Measurements from ENCODE around the gene LEAP2. TPM values are rescaled to one million over a fixed set of nuclear protein-coding genes. Genes with fewer than 3 reads are reported as not detected.
"Not testable (repeated sequence)": the region's sequence is repeated elsewhere in the genome, so short reads cannot be mapped to it uniquely, and the experiment has no call there.

LEAP2 gene
- polyA plus RNA-seq, 1 of the 3 experiments (the other 2 are of a cell fraction): 0.64 TPM

DNA sequence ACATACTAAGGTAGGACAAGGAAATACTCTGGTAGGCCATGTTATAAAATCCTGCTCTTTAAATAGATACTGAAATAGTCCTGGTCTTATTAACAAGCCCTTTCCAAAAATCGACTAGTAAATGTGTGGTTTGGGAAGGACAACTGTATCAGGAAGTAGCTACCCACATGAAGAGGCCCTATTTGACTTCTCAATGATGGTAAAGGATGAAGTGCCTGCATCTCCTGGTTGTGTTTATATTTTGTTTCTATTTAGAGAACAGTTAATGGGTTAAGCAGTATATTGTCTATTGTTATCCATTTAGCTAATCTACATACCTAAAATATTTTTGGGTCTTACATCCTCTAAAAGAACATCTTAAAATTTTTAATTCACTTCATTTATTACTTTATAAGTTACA is 19.7 kb upstream of the LEAP2 start:
- Histone ChIP-seq H3K36me3 (replicated peaks in 1 of 2; ENCODE audit: control insufficient read depth in 1 of 2, insufficient read depth in 2 of 2, low read length in 1 of 2) (no peaks in the 10 kb centered on the region), H3K4me1 (ENCODE audit: control insufficient read depth in 1 of 2, insufficient read depth in 2 of 2, low read depth in 1 of 2, low read length in 1 of 2) (no peaks in the 10 kb centered on the region), H3K9ac (no peak overlapping the region), H3K9me2 (no peaks in the 10 kb centered on the region), H3K79me2 (ENCODE audit: insufficient read depth) (no peaks in the 10 kb centered on the region), H4K20me1 (ENCODE audit: insufficient read depth) (no peaks in the 10 kb centered on the region), H3K27me3 (ENCODE audit: insufficient read depth) (no peaks in the 10 kb centered on the region), H3K27ac (ENCODE audit: low read depth in 2 of 2, low read length in 1 of 2) (peak overlapping the region in 1 of 2 experiments; percentile 25; a peak in 1 of 4 replicates), H3F3A (replicated peaks; ENCODE audit: insufficient read depth) (peaks cover 5% of the 10 kb centered on the region), H2AFZ (ENCODE audit: low read depth) (peak overlapping the region; percentile 61; the same call in 1 of the 2 replicates), H3K9me3 (no peaks in the 10 kb centered on the region), H3K4me3 (ENCODE audit: low read depth in 2 of 2, low read length in 1 of 2) (no peak overlapping the region), H3K4me2 (no peak overlapping the region)
- POLR2A ChIA-PET: interaction anchor here (1.6 kb wide), 1 partner anchor 12 kb away, joined by 7 read pairs; the partner anchor contains the start of genes GDF9 and UQCRQ
- no peak for TF ChIP-seq EZH2phosphoT487 (IDR thresholded peaks at IDR 0.05; ENCODE audit: borderline replicate concordance, low read depth)
- TF ChIP-seq ELF1 (IDR thresholded peaks at IDR 0.05): no peak
- no peak for TF ChIP-seq RFX5 (IDR thresholded peaks at IDR 0.05; ENCODE audit: low read length)
- DNase-seq: no peak
- 75% methylated on average over 1 of the region's 1 CpG for WGBS (ENCODE audit: low lambda C conversion rate)
- CTCF ChIA-PET: interaction anchor here (0.9 to 1.4 kb wide), 2 partner anchors 8 to 24 kb away, joined by 4 to 6 read pairs; partner anchors contain the start of gene SHROOM1

DNA sequence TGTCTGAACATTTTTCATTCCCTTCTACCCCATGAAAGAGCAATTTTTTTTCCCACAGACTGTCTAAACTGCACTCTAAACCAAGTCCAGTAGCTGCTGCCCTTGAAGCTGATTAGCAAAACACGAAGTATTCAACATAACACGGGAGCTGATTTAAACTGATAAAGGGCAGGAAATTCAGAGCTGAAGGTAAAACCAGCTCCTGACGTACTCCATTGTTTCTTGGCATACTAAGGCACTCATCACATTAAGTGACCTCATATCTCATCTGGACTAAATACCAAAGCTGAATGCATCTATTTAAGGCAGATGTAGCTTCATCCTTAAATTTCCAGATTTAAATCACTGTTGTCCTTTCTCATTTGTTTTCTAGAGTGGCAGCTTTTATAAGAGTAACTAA is 19.2 kb upstream of the LEAP2 start:
- peaks cover 5% of the 10 kb centered on the region for H3F3A ChIP-seq (replicated peaks; ENCODE audit: insufficient read depth)
- H4K20me1 ChIP-seq (ENCODE audit: insufficient read depth): no peaks in the 10 kb centered on the region
- no peaks in the 10 kb centered on the region for H3K9me3 ChIP-seq
- no peaks in the 10 kb centered on the region for H3K4me1 ChIP-seq (ENCODE audit: control insufficient read depth in 1 of 2, insufficient read depth in 2 of 2, low read depth in 1 of 2, low read length in 1 of 2)
- no peaks in the 10 kb centered on the region for H3K79me2 ChIP-seq (ENCODE audit: insufficient read depth)
- no peaks in the 10 kb centered on the region for H3K27me3 ChIP-seq (ENCODE audit: insufficient read depth)
- ChIA-PET POLR2A (interaction anchor here (1.6 kb wide), 1 partner anchor 12 kb away, joined by 7 read pairs; the partner anchor contains the start of genes GDF9 and UQCRQ), CTCF (interaction anchor here (0.9 to 1.4 kb wide), 2 partner anchors 9 to 24 kb away, joined by 4 to 6 read pairs; partner anchors contain the start of gene SHROOM1)
- peak overlapping the region; percentile 75 for H2AFZ ChIP-seq (ENCODE audit: low read depth)
- no peak overlapping the region for H3K9ac ChIP-seq
- TF ChIP-seq, protein P1, sequence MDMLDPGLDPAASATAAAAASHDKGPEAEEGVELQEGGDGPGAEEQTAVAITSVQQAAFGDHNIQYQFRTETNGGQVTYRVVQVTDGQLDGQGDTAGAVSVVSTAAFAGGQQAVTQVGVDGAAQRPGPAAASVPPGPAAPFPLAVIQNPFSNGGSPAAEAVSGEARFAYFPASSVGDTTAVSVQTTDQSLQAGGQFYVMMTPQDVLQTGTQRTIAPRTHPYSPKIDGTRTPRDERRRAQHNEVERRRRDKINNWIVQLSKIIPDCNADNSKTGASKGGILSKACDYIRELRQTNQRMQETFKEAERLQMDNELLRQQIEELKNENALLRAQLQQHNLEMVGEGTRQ (IDR thresholded peaks at IDR 0.05; ENCODE audit: borderline replicate concordance, low read depth, low read length): no peak
- peak; percentile 48; the same call in 1 of the 2 replicates for TF ChIP-seq TCF12 (IDR thresholded peaks at IDR 0.05)
- TF ChIP-seq, protein P2, sequence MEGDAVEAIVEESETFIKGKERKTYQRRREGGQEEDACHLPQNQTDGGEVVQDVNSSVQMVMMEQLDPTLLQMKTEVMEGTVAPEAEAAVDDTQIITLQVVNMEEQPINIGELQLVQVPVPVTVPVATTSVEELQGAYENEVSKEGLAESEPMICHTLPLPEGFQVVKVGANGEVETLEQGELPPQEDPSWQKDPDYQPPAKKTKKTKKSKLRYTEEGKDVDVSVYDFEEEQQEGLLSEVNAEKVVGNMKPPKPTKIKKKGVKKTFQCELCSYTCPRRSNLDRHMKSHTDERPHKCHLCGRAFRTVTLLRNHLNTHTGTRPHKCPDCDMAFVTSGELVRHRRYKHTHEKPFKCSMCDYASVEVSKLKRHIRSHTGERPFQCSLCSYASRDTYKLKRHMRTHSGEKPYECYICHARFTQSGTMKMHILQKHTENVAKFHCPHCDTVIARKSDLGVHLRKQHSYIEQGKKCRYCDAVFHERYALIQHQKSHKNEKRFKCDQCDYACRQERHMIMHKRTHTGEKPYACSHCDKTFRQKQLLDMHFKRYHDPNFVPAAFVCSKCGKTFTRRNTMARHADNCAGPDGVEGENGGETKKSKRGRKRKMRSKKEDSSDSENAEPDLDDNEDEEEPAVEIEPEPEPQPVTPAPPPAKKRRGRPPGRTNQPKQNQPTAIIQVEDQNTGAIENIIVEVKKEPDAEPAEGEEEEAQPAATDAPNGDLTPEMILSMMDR (IDR thresholded peaks at IDR 0.05): no peak
- no peak for TF ChIP-seq EZH2phosphoT487 (IDR thresholded peaks at IDR 0.05; ENCODE audit: borderline replicate concordance, low read depth)
- no peak for TF ChIP-seq NRF1 (IDR thresholded peaks at IDR 0.05; ENCODE audit: low read depth, low read length)
- peak; percentile 52; the same call in 1 of the 2 replicates for TF ChIP-seq PBX3 (IDR thresholded peaks at IDR 0.05)
- TF ChIP-seq, protein P3, sequence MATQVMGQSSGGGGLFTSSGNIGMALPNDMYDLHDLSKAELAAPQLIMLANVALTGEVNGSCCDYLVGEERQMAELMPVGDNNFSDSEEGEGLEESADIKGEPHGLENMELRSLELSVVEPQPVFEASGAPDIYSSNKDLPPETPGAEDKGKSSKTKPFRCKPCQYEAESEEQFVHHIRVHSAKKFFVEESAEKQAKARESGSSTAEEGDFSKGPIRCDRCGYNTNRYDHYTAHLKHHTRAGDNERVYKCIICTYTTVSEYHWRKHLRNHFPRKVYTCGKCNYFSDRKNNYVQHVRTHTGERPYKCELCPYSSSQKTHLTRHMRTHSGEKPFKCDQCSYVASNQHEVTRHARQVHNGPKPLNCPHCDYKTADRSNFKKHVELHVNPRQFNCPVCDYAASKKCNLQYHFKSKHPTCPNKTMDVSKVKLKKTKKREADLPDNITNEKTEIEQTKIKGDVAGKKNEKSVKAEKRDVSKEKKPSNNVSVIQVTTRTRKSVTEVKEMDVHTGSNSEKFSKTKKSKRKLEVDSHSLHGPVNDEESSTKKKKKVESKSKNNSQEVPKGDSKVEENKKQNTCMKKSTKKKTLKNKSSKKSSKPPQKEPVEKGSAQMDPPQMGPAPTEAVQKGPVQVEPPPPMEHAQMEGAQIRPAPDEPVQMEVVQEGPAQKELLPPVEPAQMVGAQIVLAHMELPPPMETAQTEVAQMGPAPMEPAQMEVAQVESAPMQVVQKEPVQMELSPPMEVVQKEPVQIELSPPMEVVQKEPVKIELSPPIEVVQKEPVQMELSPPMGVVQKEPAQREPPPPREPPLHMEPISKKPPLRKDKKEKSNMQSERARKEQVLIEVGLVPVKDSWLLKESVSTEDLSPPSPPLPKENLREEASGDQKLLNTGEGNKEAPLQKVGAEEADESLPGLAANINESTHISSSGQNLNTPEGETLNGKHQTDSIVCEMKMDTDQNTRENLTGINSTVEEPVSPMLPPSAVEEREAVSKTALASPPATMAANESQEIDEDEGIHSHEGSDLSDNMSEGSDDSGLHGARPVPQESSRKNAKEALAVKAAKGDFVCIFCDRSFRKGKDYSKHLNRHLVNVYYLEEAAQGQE (IDR thresholded peaks at IDR 0.05; ENCODE audit: low read depth, low read length): no peak
- no peak overlapping the region for H3K4me2 ChIP-seq
- no peaks in the 10 kb centered on the region for H3K9me2 ChIP-seq
- DNase-seq: peak; percentile 20
- H3K36me3 ChIP-seq (replicated peaks in 1 of 2; ENCODE audit: control insufficient read depth in 1 of 2, insufficient read depth in 2 of 2, low read length in 1 of 2): no peaks in the 10 kb centered on the region
- 12% methylated on average over 3 of the region's 3 CpGs for WGBS (ENCODE audit: low lambda C conversion rate)
- no peak overlapping the region for H3K4me3 ChIP-seq (ENCODE audit: low read depth in 2 of 2, low read length in 1 of 2)
- H3K27ac ChIP-seq (ENCODE audit: low read depth in 2 of 2, low read length in 1 of 2): peak overlapping the region in 1 of 2 experiments; percentile 25; a peak in 1 of 4 replicates

- 98% methylated on average over 5 of the region's 5 CpGs for WGBS (ENCODE audit: low lambda C conversion rate)
- H3F3A ChIP-seq (replicated peaks; ENCODE audit: insufficient read depth); H3K4me1 ChIP-seq (ENCODE audit: control insufficient read depth in 1 of 2, insufficient read depth in 2 of 2, low read depth in 1 of 2, low read length in 1 of 2); H3K4me3 ChIP-seq (ENCODE audit: low read depth in 2 of 2, low read length in 1 of 2); H2AFZ ChIP-seq (ENCODE audit: low read depth); H3K27me3 ChIP-seq (ENCODE audit: insufficient read depth); H4K20me1 ChIP-seq (ENCODE audit: insufficient read depth); H3K79me2 ChIP-seq (ENCODE audit: insufficient read depth); H3K9ac ChIP-seq; DNase-seq; H3K9me2 ChIP-seq; H3K27ac ChIP-seq (ENCODE audit: low read depth in 2 of 2, low read length in 1 of 2); H3K9me3 ChIP-seq; H3K36me3 ChIP-seq (replicated peaks in 1 of 2; ENCODE audit: control insufficient read depth in 1 of 2, insufficient read depth in 2 of 2, low read length in 1 of 2); H3K4me2 ChIP-seq: not testable (repeated sequence)
- CTCF ChIA-PET: interaction anchor here (1.4 kb wide), 1 partner anchor 25 kb away, joined by 6 read pairs; the partner anchor contains the start of gene SHROOM1
- POLR2A ChIA-PET: interaction anchor here (1.6 kb wide), 1 partner anchor 11 kb away, joined by 7 read pairs; the partner anchor contains the start of genes GDF9 and UQCRQ
Measured at GRCh38 chr5:132854992-132855391, 18.5 kb upstream of the LEAP2 start.
